Measurements from ENCODE around the gene GCKR. TPM values are rescaled to one million over a fixed set of nuclear protein-coding genes. Genes with fewer than 3 reads are reported as not detected.

The GCKR gene
- polyA plus RNA-seq, 1 of the 3 experiments (the other 2 are of a cell fraction) = 0.18 TPM

- no peak for TF ChIP-seq TEAD4 (IDR thresholded peaks at IDR 0.05; ENCODE audit: borderline replicate concordance, insufficient read depth)
- no peak for TF ChIP-seq USF1 (IDR thresholded peaks at IDR 0.05; ENCODE audit: borderline replicate concordance, low read depth)
- no peak for TF ChIP-seq SIN3A (IDR thresholded peaks at IDR 0.05; ENCODE audit: borderline replicate concordance, low read depth, low read length)
These were observed 75.0 kb downstream of the GCKR start (continued) for GRCh38 chr2:27571681-27572080.

GRCh38 chr2:27572439-27572838 lies 75.8 kb downstream of the GCKR start:
- 8% methylated on average over 2 of the region's 2 CpGs for WGBS (ENCODE audit: low lambda C conversion rate)
- H3K79me2 ChIP-seq (ENCODE audit: insufficient read depth) = no peaks in the 10 kb centered on the region
- CTCF ChIA-PET = interaction anchor here (1.1 kb wide), 1 partner anchor 110 kb away, joined by 3 read pairs; no protein-coding TSS in a partner anchor
- H3K9ac ChIP-seq = no peak overlapping the region
- H4K20me1 ChIP-seq (ENCODE audit: insufficient read depth) = no peaks in the 10 kb centered on the region
- H3K9me3 ChIP-seq = no peaks in the 10 kb centered on the region
- H3K27me3 ChIP-seq (ENCODE audit: insufficient read depth) = no peaks in the 10 kb centered on the region
- TF ChIP-seq RAD21 (IDR thresholded peaks at IDR 0.05; ENCODE audit: low read length) (no peak), EZH2phosphoT487 (IDR thresholded peaks at IDR 0.05; ENCODE audit: borderline replicate concordance, low read depth) (no peak)
- H3K9me2 ChIP-seq = no peaks in the 10 kb centered on the region
- no peaks in the 10 kb centered on the region for H3K4me1 ChIP-seq (ENCODE audit: control insufficient read depth in 1 of 2, insufficient read depth in 2 of 2, low read depth in 1 of 2, low read length in 1 of 2)
- H3K27ac ChIP-seq (ENCODE audit: low read depth in 2 of 2, low read length in 1 of 2) = no peak overlapping the region
- H3K36me3 ChIP-seq (replicated peaks in 1 of 2; ENCODE audit: control insufficient read depth in 1 of 2, insufficient read depth in 2 of 2, low read length in 1 of 2) = no peaks in the 10 kb centered on the region
- H3F3A ChIP-seq (replicated peaks; ENCODE audit: insufficient read depth) = no peaks in the 10 kb centered on the region
- H3K4me3 ChIP-seq (ENCODE audit: low read depth in 2 of 2, low read length in 1 of 2) = no peak overlapping the region; a peak in 1 of 4 replicates
- no peak overlapping the region for H3K4me2 ChIP-seq
- POLR2A ChIA-PET = no interaction called here
- DNase-seq = no peak
- no peak overlapping the region for H2AFZ ChIP-seq (ENCODE audit: low read depth)

GRCh38 chr2:27572998-27573429 lies 76.4 kb downstream of the GCKR start:
- WGBS (ENCODE audit: low lambda C conversion rate) = 24% methylated on average over 6 of the region's 6 CpGs
- Histone ChIP-seq H3K79me2 (ENCODE audit: insufficient read depth) (no peaks in the 10 kb centered on the region), H3K9me2 (no peaks in the 10 kb centered on the region), H4K20me1 (ENCODE audit: insufficient read depth) (no peaks in the 10 kb centered on the region), H3K9ac (no peak overlapping the region), H3K4me2 (no peak overlapping the region), H2AFZ (ENCODE audit: low read depth) (no peak overlapping the region), H3K4me1 (ENCODE audit: control insufficient read depth in 1 of 2, insufficient read depth in 2 of 2, low read depth in 1 of 2, low read length in 1 of 2) (no peaks in the 10 kb centered on the region), H3K36me3 (replicated peaks in 1 of 2; ENCODE audit: control insufficient read depth in 1 of 2, insufficient read depth in 2 of 2, low read length in 1 of 2) (no peaks in the 10 kb centered on the region), H3K27me3 (ENCODE audit: insufficient read depth) (no peaks in the 10 kb centered on the region), H3K27ac (ENCODE audit: low read depth in 2 of 2, low read length in 1 of 2) (no peak overlapping the region), H3F3A (replicated peaks; ENCODE audit: insufficient read depth) (no peaks in the 10 kb centered on the region), H3K4me3 (ENCODE audit: low read depth in 2 of 2, low read length in 1 of 2) (no peak overlapping the region), H3K9me3 (no peaks in the 10 kb centered on the region)
- ChIA-PET CTCF (interaction anchor here (1.1 kb wide), 1 partner anchor 110 kb away, joined by 3 read pairs; no protein-coding TSS in a partner anchor), POLR2A (no interaction called here)
- no peak for DNase-seq
- TF ChIP-seq RXRA (IDR thresholded peaks at IDR 0.05; ENCODE audit: borderline replicate concordance, low read depth) (no peak), PBX3 (IDR thresholded peaks at IDR 0.05) (no peak), SMC3 (IDR thresholded peaks at IDR 0.05; ENCODE audit: low read depth, low read length) (no peak), GABPA (IDR thresholded peaks at IDR 0.05; ENCODE audit: low read depth) (no peak), MAX (IDR thresholded peaks at IDR 0.05; ENCODE audit: low read depth) (no peak), EP300 (IDR thresholded peaks at IDR 0.05; ENCODE audit: borderline replicate concordance in 1 of 2, low read depth in 1 of 2, low read length in 1 of 2) (no peak), USF2 (IDR thresholded peaks at IDR 0.05; ENCODE audit: borderline replicate concordance, low read depth, low read length) (no peak), RAD21 (IDR thresholded peaks at IDR 0.05; ENCODE audit: low read length) (no peak), EZH2phosphoT487 (IDR thresholded peaks at IDR 0.05; ENCODE audit: borderline replicate concordance, low read depth) (no peak), IRF3 (IDR thresholded peaks at IDR 0.05; ENCODE audit: low read depth, low read length) (no peak), USF1 (IDR thresholded peaks at IDR 0.05; ENCODE audit: borderline replicate concordance, low read depth) (no peak)
